ENCODE data around the gene HAGHL.
"Not testable (repeated sequence)": the region's sequence is repeated elsewhere in the genome, so short reads cannot be mapped to it uniquely, and the experiment has no call there.

The HAGHL gene

DNA sequence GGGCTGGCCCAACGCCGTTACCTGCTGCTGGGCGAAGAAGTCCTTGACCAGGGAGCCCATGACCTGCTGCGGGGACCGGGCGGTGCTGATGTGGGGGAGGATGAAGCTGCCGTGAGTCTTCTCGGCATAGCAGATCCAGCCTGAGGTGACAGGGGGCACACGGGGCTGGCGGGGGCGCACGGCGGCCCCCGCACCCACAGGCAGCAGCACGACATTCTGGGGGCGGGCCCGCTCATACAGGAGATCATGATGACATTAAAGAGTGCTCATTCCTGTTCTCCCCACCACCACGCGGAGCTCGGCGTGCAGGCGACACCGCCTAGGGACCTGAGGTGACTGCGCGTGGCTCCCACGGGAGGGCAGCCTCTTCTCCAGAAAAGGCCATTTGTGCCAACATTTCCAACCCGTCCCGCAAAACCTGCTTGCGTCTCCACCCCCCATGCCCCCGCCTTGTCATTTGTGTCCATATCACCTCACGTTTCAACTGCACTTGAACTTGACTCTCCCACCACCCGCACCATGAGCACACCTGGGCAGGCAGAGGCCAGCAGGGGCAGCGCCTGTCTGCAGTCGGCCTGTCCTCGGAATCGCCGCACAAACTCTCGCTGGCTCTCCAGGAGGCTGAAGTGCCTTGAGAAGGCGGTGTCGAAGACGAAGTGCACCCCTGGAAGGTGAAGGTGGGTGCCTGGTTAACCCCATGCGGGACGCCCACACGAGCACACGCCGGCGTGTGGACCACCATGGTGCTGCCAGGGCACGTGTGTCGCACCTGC is 7.5 kb downstream of the HAGHL start:
- DNase-seq (ENCODE audit: low read depth): no peak

DNA sequence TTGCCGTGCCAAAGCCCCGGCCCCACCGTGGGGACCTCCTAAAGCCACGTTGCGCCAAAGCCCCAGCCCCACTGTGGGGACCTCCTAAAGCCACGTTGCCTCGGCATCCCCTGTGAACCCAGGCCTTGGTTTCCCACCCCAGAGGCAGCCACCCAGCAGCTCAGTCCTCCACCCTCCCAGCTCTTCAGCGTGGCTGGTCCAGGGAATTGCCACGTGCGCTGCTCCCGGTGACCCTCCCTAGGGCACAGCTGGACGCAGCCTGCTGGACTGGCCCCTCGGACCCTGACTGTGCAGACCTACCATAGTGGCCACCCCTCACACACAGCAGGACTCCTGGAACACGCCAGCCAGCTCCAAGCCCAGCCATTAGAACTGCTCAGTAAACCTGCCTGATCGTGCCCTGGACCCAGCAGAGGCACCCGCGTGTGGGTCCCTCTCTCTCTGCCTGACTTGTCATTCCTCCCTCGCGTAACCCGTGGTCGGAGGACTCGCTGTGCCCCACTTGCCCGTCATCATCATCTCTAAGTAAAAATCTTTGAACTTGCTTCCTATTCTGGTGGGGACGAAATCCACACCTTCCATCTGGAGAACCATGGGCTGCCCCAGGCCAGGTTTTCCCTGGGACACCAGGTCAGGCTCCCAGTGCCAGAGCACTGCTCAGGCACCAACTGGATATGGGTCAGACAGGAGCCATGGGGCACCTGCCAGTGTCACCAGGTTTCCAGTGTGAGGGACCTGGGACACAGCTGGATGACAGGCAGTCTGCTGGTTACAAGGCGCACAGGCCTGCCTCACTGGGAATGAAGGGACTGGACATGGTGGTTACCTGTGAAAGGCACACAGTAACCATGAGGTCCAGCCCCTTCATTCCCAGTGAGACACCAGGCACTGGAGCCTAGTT is 8.3 kb downstream of the HAGHL start:
- no peak for DNase-seq (ENCODE audit: low read depth)

DNA sequence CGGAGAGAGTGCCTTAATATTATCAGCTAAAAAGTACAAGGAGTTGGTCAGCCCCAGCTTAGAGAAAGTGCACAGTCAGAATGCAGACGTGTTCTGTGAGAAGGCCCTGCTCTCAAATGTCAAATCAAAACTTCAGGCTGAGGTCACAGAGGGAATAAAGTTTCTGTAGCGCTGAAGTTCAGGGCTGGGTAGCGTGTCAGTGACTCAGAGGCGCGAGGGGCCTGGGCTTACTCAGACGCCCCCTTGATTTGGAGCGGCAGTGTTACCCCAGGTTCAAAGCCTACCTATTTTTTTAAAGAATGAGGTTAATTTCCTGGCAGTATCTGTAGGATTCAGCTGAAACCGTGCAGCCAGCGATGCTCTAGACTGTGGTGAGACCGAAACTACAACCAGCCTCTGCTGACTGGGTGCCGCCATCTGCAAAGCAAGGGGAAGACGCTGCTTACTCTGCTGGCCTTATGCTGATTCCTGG is 9.1 kb downstream of the HAGHL start:
- DNase-seq (ENCODE audit: low read depth): no peak

DNA sequence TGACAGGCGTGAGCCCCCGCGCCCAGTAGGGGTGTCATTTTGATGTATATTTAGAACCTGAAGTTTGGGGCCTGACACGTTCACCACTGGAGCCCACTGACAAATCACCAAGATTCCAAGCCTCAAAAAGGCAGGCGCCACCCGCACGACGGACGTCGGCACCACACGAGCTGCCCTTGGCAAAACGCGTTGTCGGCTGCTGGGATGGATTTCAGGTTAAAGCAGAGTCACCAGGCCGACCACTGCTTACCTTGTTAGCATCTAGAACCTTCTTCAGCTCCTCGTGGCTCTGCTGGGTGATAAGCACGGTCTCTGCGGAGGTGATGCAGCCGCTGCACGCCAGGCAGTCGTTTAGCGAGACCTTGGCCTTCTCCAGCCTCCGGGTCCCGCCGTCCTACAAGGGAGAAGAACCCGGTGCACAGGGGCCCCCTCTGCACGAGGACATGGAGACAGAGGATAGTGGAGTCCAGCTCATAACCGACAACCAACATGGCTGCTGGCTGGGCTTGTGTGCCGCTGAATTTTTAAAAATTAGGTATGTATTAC is 10.1 kb downstream of the HAGHL start:
- DNase-seq (ENCODE audit: low read depth): no peak

DNA sequence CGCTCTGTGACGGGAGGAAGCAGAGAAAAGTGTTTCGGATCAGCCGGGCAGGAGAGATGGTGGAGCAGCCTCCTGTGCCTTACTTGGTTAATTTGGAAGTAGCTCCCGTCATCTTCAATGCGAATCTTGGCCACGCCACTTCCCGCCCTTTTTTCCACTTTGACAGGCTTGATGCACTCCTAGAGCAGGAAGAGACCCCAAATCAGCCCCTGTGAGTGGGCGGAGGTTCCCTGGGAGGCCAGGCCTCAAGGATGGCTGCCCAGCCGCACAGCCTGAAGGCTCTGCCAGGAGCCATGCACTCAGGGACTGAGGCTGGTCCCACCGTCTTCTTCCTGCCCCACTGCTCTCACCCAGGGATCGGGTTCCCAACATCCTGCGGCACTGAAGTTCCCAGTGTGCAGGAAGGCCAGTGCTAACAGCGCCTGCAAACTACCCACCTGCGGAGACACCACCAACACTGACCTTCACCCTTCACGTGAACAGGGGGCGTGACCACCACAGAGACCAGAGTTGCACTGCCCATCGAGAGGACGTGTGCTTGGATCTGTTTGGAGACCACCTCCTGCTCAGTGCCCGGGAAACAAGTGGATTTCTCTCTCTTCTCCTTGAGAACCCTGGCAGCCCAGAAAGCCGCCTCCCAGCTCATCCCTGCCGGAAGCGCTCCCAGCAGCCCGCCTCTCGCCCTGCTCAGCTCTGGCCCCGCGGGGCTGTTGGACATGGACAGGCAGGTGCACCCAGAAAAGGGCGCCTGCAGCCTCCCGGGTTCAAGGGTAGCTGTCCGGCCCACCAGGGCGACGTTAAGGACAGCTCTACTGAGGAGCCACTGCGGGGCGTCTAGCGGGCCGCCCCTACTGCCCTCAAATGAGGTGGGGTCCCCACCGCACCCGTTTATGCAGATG is 12.9 kb downstream of the HAGHL start:
- DNase-seq (ENCODE audit: low read depth): no peak

DNA sequence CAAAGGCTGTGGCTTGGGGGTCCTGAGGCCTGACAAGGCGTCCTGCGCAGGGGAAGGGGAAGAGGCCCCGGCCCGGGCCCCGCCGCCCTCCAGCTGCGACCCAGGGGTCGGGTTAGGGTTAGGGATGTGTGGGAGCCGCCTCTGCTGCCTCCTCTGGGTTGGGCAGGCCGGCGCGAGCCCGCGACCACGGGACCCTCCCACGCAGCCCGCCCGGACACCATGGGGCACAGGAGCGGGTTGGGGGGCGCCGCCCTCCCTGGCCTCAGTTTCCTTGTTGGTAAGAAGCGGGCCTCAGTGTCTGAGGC is 13.5 kb downstream of the HAGHL start:
- no peak for DNase-seq (ENCODE audit: low read depth)

DNA sequence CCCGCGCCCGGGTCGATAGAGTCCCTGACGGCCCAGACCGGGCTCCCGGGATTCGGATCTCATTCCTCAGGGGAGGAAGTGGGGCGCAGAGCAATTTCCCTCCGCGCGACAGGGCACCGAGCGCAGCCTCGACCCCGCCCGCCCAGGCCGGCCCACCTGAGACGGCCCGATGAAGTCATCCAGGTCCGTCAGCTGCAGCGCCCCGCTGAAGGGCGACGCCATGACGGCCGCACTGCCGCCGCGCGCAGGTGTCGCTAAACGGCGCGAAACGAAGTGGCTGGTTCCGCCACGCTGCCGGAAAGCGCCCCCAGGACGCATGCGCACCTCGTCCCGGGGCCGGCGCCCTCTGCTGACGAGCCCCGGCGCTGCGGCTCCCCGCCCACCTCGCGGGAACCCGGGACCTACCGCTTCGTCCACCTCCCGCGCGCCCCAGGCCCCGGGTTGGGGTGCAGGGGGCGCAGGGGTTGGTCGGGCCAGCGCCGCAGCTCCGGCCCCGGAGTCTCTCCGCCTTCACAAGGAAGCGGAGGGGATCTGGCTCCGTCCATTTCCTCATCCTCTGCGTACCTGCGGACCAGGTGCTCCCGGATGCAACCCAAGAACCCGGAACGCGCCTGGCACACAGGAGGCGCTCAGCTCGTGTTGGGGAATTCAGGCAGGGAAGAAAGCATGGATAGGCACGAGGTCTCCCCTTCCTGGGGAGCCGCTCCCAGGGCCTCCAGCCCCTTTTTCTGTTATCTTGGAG is 14.0 kb downstream of the HAGHL start, which contains the start of gene CIAO3:
Gene CIAO3, minus strand, starts transcription at position 234 of the 742 bp plus-strand sequence. Its CDS starts 12 bp downstream, at position 222.
- peak; percentile 58 for DNase-seq (ENCODE audit: low read depth)

DNA sequence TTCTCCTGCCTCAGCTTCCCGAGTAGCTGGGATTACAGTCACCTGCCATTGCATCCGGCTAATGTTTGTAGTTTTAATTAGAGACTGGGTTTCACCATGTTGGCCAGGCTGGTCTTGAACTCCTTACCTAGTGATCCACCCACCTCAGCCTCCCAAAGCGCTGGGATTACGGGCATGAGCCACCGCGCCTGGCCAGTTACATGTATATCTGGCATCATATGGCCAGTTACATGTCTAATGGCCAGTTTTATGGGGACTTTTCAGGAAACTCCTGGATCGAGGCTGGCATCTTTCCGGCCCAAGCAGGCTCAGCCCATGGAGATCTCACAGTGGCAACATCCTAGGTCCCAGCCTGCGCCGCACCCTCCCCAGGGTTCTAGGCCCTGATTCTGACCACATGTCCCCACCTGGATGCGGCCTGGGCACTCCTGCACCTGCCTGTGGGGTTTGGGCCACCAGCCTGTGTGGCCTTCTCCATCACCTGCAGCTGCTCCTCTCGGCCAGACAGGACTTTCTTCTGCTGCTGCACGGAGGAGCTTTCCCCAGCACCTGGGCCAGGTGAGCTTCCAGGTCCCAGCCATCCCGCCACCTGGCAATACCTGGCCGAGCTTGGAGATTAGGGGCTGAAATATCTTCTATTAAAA is 15.2 kb downstream of the HAGHL start:
- no peak for DNase-seq (ENCODE audit: low read depth)

DNA sequence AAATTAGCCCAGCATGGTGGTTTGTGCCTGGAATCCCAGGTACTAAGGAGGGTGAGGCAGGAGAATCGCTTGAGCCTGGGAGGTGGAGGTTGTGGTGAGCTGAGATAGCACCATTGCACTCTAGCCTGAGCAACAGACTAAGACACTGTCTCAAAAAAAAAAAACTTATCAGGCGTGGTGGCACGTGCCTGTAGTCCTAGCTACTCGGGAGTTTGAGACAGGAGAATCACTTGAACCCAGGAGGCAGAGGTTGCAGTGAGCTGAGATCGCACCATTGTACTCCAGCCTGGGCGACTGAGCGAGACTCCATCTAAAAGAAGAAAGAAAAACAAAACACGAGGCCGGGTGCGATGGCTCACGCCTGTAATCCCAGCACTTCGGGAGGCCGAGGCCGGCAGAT is 16.0 kb downstream of the HAGHL start:
- DNase-seq (ENCODE audit: low read depth): not testable (repeated sequence)

DNA sequence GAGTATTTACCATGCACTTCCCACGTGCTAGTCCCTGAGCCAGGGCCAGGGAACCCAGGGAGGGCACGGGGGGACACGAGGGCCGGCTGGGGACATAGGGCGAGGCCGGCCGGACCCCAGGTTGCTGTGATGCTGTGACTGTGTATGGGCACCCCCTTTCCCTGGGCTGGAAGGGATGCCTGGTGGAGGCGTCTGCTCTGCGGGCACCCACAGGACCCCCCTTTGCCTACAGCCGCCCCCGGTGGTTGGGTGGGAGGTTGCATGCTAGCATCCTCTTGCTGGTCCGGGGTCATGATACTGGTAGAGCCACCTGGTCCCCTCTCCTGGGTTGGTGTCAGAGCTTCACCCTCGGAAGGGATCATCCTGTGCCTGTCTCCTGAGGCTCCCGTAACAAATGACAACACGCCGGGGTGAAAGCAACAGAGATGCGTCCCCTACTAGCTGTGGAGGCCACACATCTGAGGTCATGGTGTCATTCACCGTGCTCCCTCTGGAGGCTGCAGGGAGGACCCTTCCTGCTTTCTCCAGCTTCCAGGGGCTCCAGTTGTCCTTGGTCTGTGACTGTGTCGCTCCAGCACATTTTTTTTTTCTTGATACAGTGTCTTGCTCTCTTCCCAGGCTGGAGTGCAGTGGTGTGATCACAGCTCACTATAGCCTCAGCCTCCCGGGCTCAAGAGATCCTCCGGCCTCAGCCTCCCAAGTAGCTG is 17.0 kb downstream of the HAGHL start:
- no peak for DNase-seq (ENCODE audit: low read depth)

DNA sequence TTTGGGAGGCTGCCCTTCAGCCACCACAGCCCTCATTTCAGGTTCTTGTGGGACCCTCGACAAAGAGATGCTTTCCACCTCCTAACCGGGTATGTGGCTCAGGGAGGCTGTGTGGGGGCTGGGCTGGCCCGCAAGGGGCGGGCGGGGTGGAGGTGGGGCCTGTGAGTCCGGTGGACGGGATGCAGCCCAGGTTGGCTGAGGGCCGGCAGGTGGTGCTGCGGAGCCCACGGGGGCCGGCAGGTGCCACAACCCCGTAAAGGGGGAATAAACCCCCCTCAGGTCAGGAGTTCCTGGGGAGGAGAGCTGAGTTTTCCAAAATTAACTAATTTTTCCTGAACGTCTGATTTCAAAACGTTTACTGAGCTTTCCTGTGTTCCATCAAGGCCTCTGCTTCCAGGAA is 18.8 kb downstream of the HAGHL start:
- no peak for DNase-seq (ENCODE audit: low read depth)

DNA sequence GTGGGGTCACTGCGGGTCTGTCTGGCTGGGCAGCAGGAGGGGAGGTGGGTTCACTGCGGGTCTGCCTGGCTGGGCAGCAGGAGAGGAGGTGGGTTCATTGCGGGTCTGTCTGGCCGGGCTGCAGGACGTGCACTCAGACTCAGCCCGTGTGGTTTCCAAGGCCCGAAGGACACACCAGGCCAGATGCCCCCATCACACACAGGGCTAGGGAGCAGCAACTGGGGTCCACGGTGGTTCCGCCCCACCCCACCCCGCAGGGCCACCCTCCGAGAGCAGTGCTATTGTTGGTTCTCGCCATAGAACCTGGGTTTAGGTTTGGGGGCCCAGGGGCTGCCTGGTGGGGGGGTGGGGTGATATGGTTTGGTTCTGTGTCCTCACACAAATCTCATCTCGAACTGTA is 19.7 kb downstream of the HAGHL start:
- no peak for DNase-seq (ENCODE audit: low read depth)

DNA sequence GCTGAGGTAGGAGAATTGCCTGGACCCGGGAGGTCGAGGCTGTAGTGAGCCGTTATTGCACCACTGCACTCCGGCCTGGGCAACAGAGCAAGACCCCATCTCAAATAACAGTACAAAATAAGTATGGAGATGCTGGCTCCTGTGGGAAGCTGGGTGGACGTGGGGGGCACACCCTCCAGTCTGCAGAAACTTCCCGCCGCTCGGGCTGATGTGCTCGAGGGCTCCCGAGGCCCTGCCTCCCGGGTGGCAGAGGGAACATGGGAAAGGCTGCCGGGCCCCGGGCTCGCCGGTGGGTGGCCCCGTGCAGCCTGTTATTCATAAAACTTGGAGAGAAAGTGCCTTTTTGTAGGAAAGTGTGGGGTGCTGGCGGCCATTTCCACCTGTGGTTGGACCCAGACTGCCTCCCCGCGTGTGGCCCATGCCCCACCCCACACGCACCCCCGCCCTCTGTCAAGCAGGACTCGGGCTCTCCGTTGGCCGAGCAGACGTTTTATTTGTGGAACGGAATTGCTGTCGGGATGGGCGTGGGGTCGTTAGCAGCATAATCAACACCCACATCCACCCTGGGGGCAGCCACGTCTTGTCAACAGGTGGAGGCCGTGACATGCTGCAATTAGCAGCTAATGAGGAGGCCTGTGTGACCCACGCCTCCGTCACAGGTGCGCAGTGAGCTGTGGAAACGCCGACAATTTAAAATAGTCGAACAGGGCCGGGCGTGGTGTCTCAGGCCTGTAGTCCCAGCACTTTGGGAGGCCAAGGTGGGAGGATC is 21.3 kb downstream of the HAGHL start:
- DNase-seq (ENCODE audit: low read depth): no peak

DNA sequence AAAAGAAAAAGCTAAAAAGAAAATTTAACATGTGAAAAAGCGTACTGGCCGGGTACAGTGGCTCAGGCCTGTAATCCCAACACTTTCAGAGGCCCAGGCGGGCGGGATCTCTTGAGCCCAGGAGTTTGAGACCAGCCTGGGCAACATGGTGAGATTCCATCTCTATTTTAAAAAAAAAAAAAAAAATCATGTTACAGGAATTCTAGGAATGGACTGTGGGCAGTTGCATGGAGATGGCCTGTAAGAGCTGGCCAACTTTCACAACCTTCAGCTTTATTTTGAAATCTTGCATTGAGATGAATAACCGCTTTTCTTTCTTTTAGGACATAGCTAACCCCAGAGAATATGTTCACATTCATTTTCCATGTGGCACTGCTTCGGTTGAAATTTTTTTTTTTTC is 22.1 kb downstream of the HAGHL start:
- DNase-seq (ENCODE audit: low read depth): no peak

DNA sequence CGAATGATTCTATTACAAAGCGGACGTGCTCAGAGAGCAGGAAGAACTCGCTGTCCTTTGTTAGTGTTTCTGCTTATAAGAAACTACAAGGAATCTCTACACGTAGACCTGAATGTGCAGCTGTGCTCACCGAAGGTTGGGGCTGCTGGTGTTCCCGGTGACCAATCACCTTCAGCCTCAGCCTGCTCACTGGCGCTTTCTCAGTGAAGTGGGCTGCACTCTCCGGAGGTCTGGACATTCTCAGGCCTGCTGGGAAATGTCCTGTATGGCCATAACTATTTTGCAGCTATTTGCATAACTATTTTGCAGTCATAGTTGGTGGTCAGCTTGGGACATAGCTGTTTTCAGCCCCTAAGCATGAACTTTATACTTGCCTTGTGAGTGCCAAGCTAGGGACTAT is 23.6 kb downstream of the HAGHL start:
- DNase-seq (ENCODE audit: low read depth): no peak

DNA sequence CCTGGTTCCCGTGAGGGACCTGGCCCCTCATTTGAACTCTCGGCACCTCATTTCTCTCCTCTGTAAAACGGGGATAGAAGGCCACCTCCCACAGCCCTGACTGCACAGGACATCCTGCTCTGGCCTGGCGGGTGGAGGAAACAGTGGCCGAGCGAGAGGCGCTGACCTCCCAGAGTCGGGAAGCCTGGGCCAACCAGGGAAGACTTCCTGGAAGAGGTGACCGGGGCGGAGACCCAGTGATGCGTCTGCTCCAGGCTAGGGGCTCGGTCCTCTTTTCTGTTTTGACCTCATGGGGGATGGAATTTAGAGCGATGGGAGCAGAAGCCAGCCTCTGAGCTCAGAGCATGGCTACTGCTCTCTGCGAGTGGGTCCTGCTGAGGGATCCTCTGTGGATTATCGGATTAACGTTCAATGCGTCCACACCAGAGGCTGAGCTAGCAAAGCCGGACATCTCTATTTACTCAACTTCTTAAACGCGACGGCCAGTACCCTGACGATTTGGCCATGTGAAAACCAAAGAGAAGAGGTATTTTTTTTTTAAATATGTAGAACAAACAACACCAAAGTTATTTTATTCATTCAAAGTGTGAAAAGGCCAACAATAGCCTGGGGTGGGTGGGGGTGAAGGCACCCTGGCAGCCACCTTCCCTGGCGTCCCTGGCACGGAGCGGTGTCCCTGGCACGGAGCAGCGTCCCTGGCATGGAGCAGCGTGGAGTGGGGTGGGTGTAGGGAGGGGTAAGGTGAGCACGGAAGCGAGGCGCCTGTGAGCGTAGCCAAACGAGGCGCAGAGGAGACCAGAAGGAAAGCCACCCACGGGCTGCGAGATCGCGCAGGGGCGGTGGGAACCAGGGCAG is 24.5 kb downstream of the HAGHL start:
- no peak for DNase-seq (ENCODE audit: low read depth)

DNA sequence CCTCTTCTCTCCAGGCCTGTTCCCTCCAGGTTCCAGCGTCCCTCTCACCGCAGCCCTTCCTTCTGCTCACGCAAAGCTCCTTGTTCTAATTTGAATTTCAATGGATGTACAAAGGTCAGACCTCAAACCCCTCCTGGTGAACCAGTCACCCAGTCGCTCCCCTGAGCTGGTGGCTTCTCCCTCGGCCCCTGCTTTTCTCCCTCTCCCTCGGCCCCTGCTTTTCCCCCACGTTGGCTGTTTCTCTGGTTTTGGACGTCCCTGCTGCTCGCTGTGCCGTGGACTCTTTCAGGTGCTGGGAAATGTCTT is 25.1 kb downstream of the HAGHL start:
- DNase-seq (ENCODE audit: low read depth): no peak

DNA sequence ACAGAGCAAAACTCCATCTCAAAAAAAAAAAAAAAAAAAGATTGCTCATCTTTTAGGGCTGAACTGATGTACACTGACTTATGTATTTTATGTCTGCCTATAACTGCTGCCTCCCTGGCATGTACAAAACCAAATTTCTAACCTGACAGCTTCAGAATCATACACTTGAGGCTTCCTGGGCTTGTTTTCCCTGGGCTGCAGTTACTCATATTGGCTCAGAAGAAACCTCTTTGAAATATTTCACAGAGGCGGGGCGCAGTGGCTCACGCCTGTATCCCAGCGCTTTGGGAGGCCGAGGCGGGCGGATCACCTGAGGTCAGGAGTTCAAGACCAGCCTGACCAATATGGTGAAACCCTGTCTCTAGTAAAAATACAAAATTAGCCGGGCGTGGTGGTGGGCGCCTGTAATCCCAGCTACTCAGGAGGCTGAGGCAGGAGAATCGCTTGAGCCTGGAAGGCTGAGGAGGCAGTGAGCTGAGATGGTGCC is 27.3 kb downstream of the HAGHL start:
- not testable (repeated sequence) for DNase-seq (ENCODE audit: low read depth)
